Ovary (tissue), 9 donors: ENCODE results near the gene OSBPL1A. TPM values are rescaled to one million over a fixed set of nuclear protein-coding genes. Genes with fewer than 3 reads are reported as not detected.
A peak's percentile ranks its signal among the peaks of the same experiment; 100 is the strongest.

Experiments
- DNase-seq, 5 donors: peaks; one replicate each; pipeline ENCODE4 v3.0.0-alpha.2; 2019 to 2020
- H3K27ac ChIP-seq, 2 donors: fragments of 200-600 bp; one replicate each; pipeline versions ENCODE4 v1.5.1 to v1.8.0; 2019 to 2022
- H3K27me3 ChIP-seq: fragments of 200-600 bp; one replicate; pipeline ENCODE4 v1.8.0; 2022
- H3K36me3 ChIP-seq: fragments of 200-600 bp; sonication (generic); one replicate; pipeline ENCODE4 v1.5.1; 2019
- H3K4me1 ChIP-seq: one replicate; pipeline ENCODE4 v1.8.1; 2013; ENCODE audit warnings: mild to moderate bottlenecking, moderate library complexity; ENCODE audit not compliant: insufficient read depth
- H3K4me3 ChIP-seq: fragments of 200-600 bp; sonication (generic); one replicate; pipeline ENCODE4 v1.5.1; 2017
- H3K9me3 ChIP-seq, 2 donors: fragments of 200-600 bp in 1 of 2; sonication (generic) in 1 of 2; one replicate each; pipeline versions ENCODE4 v1.5.1 to v1.8.1; 2013 to 2019; ENCODE audit warnings: mild to moderate bottlenecking in 1 of 2, moderate library complexity in 1 of 2
- CTCF ChIP-seq, 3 donors: fragments of 450-650 bp in 2 of 3; fragments of 200-600 bp in 1 of 3; IDR thresholded peaks; one replicate each; pipeline versions ENCODE4 v1.5.1 to v1.8.0; 2016 to 2022; ENCODE audit warnings: antibody characterized with exemption in 3 of 3, mild to moderate bottlenecking in 1 of 3
- EP300 ChIP-seq: sonication (generic); formaldehyde crosslinking; IDR thresholded peaks from one replicate; pipeline ENCODE4 v1.6.1; 2017; ENCODE audit warnings: antibody characterized with exemption
- POLR2A ChIP-seq: fragments of 450-650 bp; IDR thresholded peaks from one replicate; pipeline ENCODE4 v1.6.1; 2017; ENCODE audit warnings: antibody characterized with exemption, mild to moderate bottlenecking, moderate library complexity
- WGBS, 3 donors: extraction: QIAGEN DNeasy Blood & Tissue Kit in 1 of 3; methylation state at CpG; one replicate each; pipeline versions ENCODE4 v1.1.5 to v1.1.7; 2013 to 2017; 5-methylcytosine and 5-hydroxymethylcytosine counted together
- intact Hi-C, 4 donors: fragments of 100-400 bp; cut with DNase I; formaldehyde crosslinking; loops; one replicate each; pipeline versions ENCODE4 v1.11.0 to v1.15.1; 2022 to 2023
- polyA plus RNA-seq, 2 donors: library from polyadenylated mRNA; stranded (reverse); fragments of 200-250 nt in 1 of 2; fragments of 350-450 nt in 1 of 2; fragmentation: Illumina TruSeq in 1 of 2; extraction: RNeasy Lipid Tissue Mini Kit (QIAGEN cat#74804) in 1 of 2; gene quantifications; one replicate each; pipeline ENCODE4 v1.2.3, GENCODE V29; 2013 to 2014
- total RNA-seq, 7 donors: library from RNA; depleted of rRNA in 2 of 7; stranded (reverse); fragments of >200 nt in 2 of 7; fragmentation: NEBNext Ultra II Directional in 3 of 7; extraction: Animal tissue kit (Norgen Biotek cat#: 25700) in 3 of 7; gene quantifications; one replicate each; pipeline versions ENCODE4 v1.1.0 to v1.2.4, GENCODE V29; 2016 to 2023
- donor health status: DM: no; HTN: no; CAD: no; lungs with moderate emphysema.
- donor health status: DM: no; HTN: no; CAD: no.
- donor health status: Bipolar disorder and iron deficiency.
- donor health status: DM: yes; HTN: yes; CAD: no.
- donor health status: DM: no; HTN: no; CAD: no.
- donor health status: DM: yes; HTN: yes; CAD: no.

Gene OSBPL1A
- total and polyA plus RNA-seq, 9 donors = 28.1 to 68.9 (median 40.2) TPM

DNA sequence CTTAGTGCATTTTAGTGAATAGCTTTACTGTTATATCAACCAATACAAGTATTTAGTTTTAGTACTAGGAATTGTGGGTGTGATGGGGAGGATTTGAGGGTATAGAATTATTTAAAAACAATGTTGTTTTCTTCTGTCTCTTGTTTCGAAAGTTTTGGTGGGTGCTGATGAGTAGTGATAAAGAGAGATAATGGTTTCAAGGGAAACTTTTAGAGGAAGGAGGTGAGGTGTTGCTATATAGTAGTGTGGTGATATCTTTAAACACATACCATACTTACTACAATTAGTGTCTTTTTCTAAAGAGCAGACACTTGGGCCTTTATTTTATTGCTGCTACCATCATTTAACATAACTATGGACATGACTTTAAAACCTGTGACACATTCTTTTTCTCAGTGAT is 39.3 kb upstream of the OSBPL1A start:
- no peaks in the 10 kb centered on the region for H3K9me3 ChIP-seq
- DNase-seq = no peak
- no peaks in the 10 kb centered on the region for H3K4me1 ChIP-seq
- no peak overlapping the region for H3K27ac ChIP-seq
- 80 to 83% (median 81%) methylated on average over 1 of the region's 1 CpG for WGBS, 3 donors
- H3K27me3 ChIP-seq = no peaks in the 10 kb centered on the region
- TF ChIP-seq EP300 = no peak
- TF ChIP-seq POLR2A = no peak
- no peak for TF ChIP-seq CTCF (IDR thresholded peaks at IDR 0.05)
- H3K36me3 ChIP-seq = no peaks in the 10 kb centered on the region
- no peak overlapping the region for H3K4me3 ChIP-seq
- intact Hi-C loops = no loop called here

DNA sequence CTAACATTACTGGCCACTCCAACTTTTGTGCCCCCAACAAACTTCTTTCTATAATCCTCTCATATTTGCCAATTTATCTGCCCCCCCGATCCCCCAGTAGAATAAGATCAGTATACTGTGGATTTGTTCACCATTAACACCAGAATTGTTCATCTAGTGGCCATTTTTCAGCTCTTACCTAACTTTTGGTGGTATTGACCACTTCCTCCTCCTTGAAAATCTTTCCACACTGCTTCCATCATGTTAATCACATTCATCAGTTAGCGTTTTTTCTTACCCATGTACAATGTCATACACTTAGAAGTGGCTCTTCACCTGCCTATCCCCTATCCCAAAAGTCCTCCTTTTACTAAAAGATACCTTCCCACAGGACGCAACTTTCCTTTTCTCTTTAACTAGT is 35.0 kb upstream of the OSBPL1A start:
- no peak overlapping the region for H3K27ac ChIP-seq
- 94 to 97% (median 95%) methylated on average over 3 of the region's 3 CpGs for WGBS, 3 donors

DNA sequence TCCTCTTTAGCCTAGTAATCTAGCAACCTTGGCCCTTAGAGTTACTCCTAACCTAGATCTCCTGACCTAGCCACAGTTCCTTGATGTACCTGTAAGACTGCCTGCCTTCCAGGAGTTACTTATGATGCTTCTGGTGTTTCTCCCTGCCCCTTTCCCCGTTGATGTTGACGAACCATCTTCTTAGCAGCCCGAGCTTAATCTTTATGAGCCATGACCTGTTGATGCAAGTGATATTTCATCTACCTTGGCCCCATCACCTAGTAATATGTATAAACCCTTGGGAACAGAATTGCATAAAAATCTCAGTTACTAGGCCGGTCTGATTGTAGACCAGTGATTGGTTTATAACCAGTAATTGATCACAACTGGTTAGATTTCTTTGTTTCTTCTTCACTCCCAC is 31.6 kb upstream of the OSBPL1A start:
- WGBS, 3 donors = 92 to 93% (median 93%) methylated on average over 4 of the region's 4 CpGs
- H3K4me1 ChIP-seq = peaks cover 2% of the 10 kb centered on the region
- no peak overlapping the region for H3K27ac ChIP-seq
- H3K4me3 ChIP-seq = no peak overlapping the region
- H3K36me3 ChIP-seq = no peaks in the 10 kb centered on the region
- intact Hi-C loops = no loop called here
- H3K27me3 ChIP-seq = no peaks in the 10 kb centered on the region
- TF ChIP-seq POLR2A = no peak
- no peak for TF ChIP-seq CTCF (IDR thresholded peaks at IDR 0.05)
- TF ChIP-seq EP300 = no peak
- no peaks in the 10 kb centered on the region for H3K9me3 ChIP-seq
- DNase-seq = no peak

More for the DNA sequence above, 35.0 kb upstream of the OSBPL1A start:
- no peak for TF ChIP-seq POLR2A
- TF ChIP-seq CTCF (IDR thresholded peaks at IDR 0.05) = no peak
- no peak for TF ChIP-seq EP300
- H3K27me3 ChIP-seq = no peaks in the 10 kb centered on the region
- intact Hi-C loops = no loop called here
- no peak for DNase-seq
- H3K36me3 ChIP-seq = no peaks in the 10 kb centered on the region
- H3K9me3 ChIP-seq = no peaks in the 10 kb centered on the region
- no peaks in the 10 kb centered on the region for H3K4me1 ChIP-seq
- no peak overlapping the region for H3K4me3 ChIP-seq

GRCh38 chr18:24428709-24429108 is 31.1 kb upstream of the OSBPL1A start:
- no peaks in the 10 kb centered on the region for H3K27me3 ChIP-seq
- no peak overlapping the region for H3K27ac ChIP-seq
- no peak for TF ChIP-seq POLR2A
- no peak for TF ChIP-seq EP300
- no peak for TF ChIP-seq CTCF (IDR thresholded peaks at IDR 0.05)
- 78 to 84% (median 83%) methylated on average over 3 of the region's 3 CpGs for WGBS, 3 donors
- H3K4me3 ChIP-seq = no peak overlapping the region
- no peak for DNase-seq
- H3K9me3 ChIP-seq = no peaks in the 10 kb centered on the region
- intact Hi-C loops = no loop called here
- peaks cover 2% of the 10 kb centered on the region for H3K4me1 ChIP-seq
- H3K36me3 ChIP-seq = no peaks in the 10 kb centered on the region

DNA sequence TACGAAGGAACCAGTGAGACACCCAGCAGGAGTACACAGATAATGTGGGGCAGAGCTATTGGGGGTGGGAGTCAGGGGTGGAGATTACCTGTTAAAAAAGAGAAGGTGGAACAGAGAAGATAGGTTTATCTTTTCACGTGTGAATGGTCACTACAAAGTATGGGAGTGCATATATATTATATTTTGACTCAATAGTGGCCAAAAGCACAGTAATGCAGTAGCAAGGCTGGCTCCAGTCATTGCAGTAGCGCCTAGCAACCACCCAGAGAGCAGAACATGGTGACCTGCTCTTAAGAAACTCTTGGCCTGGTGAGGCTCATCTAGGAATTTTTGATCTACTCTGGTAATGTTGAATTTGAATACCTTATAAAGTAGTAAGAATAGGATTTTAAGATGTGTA is 29.9 kb upstream of the OSBPL1A start:
- DNase-seq = no peak
- intact Hi-C loops = no loop called here

More for the DNA sequence above, 29.9 kb upstream of the OSBPL1A start:
- Histone ChIP-seq H3K4me3 (peak overlapping the region; percentile 88), H3K27me3 (no peaks in the 10 kb centered on the region), H3K36me3 (no peaks in the 10 kb centered on the region), H3K9me3 (no peaks in the 10 kb centered on the region), H3K4me1 (peaks cover 2% of the 10 kb centered on the region), H3K27ac (no peak overlapping the region)
- TF ChIP-seq CTCF (IDR thresholded peaks at IDR 0.05) = no peak
- TF ChIP-seq EP300 = no peak
- no peak for TF ChIP-seq POLR2A
- 42 to 51% (median 43%) methylated on average over 3 of the region's 3 CpGs for WGBS, 3 donors
